HG03378 (cell line): ENCODE results near the gene TET3.

Experiments used
- ATAC-seq: cut with Tn5 transposase; IDR thresholded peaks from one replicate; pipeline ENCODE4 v1.9.1; 2021; ENCODE audit warnings: mild to moderate bottlenecking, moderate library complexity; ENCODE audit not compliant: unreplicated experiment

The TET3 gene

GRCh38 chr2:73986085-73986681, 1.5 kb downstream of the TET3 start:
- no peak for ATAC-seq

DNA sequence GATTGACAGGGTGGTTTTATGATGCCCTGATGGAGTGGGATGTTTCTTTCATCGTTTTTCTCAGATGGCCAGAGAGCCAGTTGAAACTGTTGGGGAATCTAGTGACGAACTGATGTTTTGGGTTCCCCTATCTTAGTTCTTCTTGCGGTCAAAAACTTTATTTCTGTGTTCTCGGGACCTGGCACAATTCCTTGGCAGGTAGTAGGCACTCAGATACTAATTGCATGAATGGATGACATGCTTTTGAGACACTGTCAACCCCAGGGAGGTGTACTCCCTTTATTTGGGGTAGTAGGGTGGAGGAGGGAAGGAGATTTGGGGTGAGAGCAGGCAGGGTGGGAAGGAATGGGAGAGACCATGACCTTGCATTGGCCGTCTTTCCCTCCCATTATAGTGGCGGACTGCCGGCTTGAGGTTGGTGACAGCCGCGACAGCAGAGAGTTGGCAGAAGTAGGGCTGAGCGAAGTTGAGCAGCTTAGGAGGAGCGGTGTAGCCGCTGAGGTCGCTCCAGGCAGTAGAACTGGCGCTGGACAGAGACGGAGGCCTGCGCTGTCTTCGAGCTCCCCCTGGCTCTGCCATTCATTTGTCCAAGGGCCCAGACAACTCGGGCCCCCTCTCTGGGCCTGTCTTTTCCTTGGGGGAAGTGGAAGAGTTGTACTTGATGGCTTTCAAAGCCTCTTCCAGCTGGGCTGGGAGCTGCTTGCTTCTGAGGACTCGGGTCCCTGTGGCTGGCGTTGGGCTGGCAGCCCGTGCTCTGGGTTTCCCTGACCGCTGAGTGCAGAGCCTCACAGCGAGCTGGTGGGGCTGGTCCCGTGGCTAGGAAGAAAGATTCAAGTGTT, 2.6 kb downstream of the TET3 start:
- ATAC-seq, result no peak

- ATAC-seq, result no peak
Measured at GRCh38 chr2:73987948-73988700, 3.4 kb downstream of the TET3 start.

GRCh38 chr2:73989972-73990371, 5.3 kb downstream of the TET3 start:
- ATAC-seq, result no peak

DNA sequence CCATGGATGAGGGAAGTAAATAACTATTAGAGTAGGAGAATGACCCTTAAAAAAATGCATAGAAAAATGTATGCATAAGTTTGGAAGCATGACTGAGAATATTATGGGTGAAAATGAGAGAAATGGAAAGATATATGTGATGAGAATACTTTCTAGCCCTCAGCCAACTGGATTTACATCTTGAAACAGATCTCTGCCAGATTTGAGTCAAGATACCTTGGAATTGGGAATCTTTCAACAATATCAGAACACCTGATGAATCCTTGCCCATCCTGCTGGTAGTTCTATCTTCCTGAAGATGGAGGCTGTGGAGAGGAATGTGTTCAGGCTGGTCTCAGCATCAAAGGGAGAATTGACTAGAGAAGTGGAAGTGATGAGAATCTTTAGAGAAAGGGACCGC, 5.8 kb downstream of the TET3 start:
- ATAC-seq, result no peak

- no peak for ATAC-seq
Measured at GRCh38 chr2:73992036-73992435, 7.3 kb downstream of the TET3 start.

GRCh38 chr2:73993376-73993775, 8.7 kb downstream of the TET3 start:
- ATAC-seq, result no peak

DNA sequence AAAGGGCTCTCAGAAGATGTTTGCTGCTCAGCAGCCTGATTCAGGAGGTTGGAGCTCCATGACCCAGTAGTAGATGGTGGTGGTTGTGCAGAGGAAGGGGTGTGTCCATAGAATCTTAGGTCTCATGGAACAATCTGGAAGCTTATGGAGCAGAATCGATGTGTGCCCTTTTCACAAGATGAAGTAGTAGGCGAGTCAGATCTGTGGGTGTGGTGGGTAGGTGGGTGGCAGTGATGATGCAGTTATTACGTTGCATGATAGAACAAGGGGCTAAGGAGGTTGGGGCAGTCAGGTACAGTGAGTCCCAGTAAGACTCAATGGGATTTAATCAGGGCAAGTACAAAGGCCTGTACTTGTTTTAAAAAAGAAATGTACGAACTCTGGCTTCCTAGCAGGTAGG, 9.1 kb downstream of the TET3 start:
- no peak for ATAC-seq

GRCh38 chr2:73994178-73994831, 9.6 kb downstream of the TET3 start:
- ATAC-seq, result no peak

DNA sequence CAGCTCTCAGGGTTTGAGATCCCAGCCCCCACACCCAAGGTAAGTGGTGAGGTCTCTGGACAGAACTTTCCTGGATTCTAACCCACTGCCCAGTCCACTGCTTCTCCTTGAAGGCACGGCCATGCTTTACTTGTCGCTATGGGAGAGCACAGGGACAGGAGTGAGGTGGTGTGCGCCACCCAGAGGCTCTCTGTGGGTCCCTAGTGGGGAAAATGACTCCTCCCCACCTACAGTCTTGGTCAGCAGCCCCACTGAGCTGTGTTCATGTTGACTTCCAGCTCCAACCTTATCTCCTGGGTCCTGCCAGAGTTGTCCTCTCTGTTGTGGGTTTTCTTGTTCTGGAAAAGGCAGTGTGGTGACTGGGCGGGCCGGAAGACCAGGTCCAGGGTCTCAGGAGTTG, 11.1 kb downstream of the TET3 start:
- no peak for ATAC-seq

DNA sequence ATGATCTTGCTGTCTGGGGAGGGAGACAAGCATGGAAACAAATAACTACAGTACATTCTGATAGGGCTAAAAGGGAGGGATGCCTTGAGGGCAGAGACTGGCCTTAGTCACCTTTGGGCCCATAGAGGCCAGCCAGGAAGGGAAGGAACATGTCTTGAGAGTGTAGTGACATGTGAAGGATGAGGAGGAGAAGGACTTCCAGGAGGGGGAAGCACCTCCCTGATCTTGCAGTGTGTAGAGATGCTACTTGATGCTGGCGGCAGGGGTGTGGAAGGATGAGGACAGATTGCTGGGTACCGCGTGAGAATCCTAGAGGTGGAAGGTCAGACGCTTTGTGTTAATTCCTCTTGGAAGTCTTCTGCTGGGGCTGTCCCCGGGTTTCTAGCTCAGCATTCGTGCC, 13.1 kb downstream of the TET3 start:
- no peak for ATAC-seq

GRCh38 chr2:73998451-73998850, 13.7 kb downstream of the TET3 start:
- no peak for ATAC-seq

DNA sequence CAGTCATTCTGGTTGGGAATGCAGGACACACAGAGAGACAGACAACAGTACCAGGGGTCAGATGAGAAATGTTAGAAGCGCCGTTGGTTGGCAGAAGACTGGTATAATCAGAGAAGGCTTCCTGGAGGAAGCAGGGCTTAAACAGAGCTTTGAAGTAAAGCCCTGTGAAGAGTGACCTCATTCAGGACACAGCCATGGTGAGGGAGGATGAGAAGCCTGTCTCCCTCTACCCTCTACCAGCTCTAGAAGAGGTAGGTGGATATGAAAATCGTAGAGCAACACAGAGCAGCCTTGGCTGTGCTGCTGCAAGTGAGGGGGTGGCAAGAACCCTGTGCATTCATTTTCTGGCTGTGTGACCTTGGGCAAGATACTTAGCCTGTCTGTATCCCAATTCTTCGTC, 14.2 kb downstream of the TET3 start:
- no peak for ATAC-seq

- no peak for ATAC-seq
Measured at GRCh38 chr2:73999881-74000597, 15.3 kb downstream of the TET3 start.

- ATAC-seq, result no peak
Measured at GRCh38 chr2:74000666-74001065, 16.0 kb downstream of the TET3 start.

GRCh38 chr2:74001121-74001520, 16.4 kb downstream of the TET3 start:
- no peak for ATAC-seq

DNA sequence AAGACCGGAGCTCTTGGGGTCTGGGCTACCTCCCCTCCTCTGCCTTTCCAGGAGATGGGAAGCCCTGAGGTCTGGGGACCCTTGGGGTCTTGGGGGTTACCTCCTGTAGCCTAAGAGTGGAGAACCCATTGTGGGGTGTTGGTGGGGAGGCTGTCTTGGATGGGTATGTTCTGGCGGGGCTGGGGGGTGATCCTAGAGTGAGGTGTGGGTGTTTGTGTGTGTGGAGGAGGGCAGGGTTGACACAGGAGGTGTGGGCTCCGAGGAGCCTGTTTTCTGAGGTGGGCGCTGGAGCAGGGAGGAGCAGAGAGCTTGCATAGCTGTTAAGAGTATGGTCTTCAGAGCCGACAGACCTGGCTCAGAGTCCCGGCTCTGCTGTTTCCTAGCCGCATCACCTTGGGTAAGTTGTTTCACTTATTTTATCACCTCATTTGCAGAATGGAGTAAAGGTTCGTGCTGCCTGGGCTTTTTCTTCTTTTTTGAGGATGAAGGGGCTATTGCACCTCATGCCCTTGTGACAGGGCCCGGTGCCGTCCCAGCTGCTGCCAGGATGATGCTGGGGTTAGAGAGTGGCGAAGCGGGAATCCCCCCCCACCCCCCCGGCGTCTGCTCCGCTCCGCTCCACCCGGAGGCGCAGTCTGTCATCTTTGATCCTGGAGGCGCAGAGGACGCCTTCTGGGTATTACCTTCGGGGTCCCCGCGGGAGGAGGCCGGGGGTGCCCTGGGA, 17.2 kb downstream of the TET3 start:
- peak; percentile 46 for ATAC-seq

GRCh38 chr2:74002505-74003421, 18.1 kb downstream of the TET3 start:
- peak; percentile 57 for ATAC-seq
